ENCODE measurements around the gene SPATA16. TPM values are rescaled to one million over a fixed set of nuclear protein-coding genes. Genes with fewer than 3 reads are reported as not detected.

The SPATA16 gene
- polyA plus RNA-seq, 1 donor from 2014 or later = not detected

DNA sequence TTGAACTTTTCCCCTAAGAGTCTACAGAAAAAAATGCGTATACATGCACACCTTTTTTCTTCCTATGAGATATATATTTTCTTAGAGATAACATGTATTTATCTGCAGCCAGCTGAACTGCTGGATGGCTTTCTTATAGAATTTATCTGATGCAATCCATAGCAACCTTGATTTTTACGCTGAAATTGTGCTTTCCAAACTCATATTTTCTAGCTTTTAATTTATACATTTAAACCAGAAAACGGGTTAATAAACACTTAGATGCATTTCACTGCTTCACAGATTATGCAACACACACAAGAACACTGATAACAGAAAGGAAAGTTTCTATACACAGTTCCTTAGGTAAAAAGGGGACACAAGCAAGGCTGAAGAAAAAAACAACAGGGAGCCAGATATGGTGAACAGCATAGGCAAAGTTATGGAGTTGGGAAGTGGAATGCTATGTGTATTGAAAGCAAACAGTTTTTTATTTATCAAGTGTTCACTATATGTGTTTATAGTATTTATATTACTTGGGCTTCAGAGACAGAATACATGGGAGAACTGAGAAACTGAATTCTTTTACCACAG, 149.5 kb downstream of the SPATA16 start:
- Histone ChIP-seq H3K27me3 (ENCODE audit: insufficient read depth, low read depth, low read length) (no peaks in the 10 kb centered on the region), H3K36me3 (ENCODE audit: insufficient read depth, low read length) (no peaks in the 10 kb centered on the region), H3K9me3 (ENCODE audit: low read length) (no peaks in the 10 kb centered on the region), H3K9me2 (ENCODE audit: insufficient read depth, low read length) (no peaks in the 10 kb centered on the region), H3K27ac (ENCODE audit: low read length) (no peak overlapping the region), H3K4me3 (ENCODE audit: low read length) (no peak overlapping the region), H2AFZ (ENCODE audit: low read depth, low read length) (no peak overlapping the region), H3F3A (ENCODE audit: insufficient read depth, low read length, poor library complexity, severe bottlenecking) (no peaks in the 10 kb centered on the region), H4K20me1 (ENCODE audit: insufficient read depth) (no peaks in the 10 kb centered on the region), H3K9ac (ENCODE audit: low read length) (no peak overlapping the region), H3K79me2 (replicated peaks; ENCODE audit: insufficient read depth, low read length) (no peaks in the 10 kb centered on the region), H3K4me2 (ENCODE audit: low read length) (no peak overlapping the region)
- TF ChIP-seq, protein P1, sequence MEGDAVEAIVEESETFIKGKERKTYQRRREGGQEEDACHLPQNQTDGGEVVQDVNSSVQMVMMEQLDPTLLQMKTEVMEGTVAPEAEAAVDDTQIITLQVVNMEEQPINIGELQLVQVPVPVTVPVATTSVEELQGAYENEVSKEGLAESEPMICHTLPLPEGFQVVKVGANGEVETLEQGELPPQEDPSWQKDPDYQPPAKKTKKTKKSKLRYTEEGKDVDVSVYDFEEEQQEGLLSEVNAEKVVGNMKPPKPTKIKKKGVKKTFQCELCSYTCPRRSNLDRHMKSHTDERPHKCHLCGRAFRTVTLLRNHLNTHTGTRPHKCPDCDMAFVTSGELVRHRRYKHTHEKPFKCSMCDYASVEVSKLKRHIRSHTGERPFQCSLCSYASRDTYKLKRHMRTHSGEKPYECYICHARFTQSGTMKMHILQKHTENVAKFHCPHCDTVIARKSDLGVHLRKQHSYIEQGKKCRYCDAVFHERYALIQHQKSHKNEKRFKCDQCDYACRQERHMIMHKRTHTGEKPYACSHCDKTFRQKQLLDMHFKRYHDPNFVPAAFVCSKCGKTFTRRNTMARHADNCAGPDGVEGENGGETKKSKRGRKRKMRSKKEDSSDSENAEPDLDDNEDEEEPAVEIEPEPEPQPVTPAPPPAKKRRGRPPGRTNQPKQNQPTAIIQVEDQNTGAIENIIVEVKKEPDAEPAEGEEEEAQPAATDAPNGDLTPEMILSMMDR (IDR thresholded peaks at IDR 0.05; ENCODE audit: poor library complexity, severe bottlenecking) = no peak
- TF ChIP-seq MXI1 (conservative IDR thresholded peaks at IDR 0.05; ENCODE audit: poor library complexity, severe bottlenecking) (no peak), SMC3 (conservative IDR thresholded peaks at IDR 0.05; ENCODE audit: poor library complexity) (no peak)

DNA sequence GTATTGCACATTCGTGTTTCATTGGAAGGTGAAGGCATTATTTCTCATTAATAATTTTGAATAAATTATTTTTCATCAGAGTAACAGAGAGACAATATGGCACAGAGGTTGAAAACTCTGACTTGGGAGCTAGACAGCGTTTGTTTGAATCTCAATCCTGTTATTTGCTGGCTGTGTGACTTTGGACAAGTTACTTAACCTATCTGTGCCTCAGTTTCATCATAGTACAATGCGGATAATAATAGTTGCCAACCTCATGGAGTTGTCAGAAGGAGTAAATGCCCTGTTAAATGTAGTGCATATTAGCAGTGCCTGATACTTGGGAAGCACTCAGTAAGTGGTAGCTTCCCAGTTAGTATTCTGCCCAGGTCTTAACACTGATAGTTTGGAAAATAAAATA, 151.7 kb downstream of the SPATA16 start:
- H2AFZ ChIP-seq (ENCODE audit: low read depth, low read length) = no peak overlapping the region

DNA sequence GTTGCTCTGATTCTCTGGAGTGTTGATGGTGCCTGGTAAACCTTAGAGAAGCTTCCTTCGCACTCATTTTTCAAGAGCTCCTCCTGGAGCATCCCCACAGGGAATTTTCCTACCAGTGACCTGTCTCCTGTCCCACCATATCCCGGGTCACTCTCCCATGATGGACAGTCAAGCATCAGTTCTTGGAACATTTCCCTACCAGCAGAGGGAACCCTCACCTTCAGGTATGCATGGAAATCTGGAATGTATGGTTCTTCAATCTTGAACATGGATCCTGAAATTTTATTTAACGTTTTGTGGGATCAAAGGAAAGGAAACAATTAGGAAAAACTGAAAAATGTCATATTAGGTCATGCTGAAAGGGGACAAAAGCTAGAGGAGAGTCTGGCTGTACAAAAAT, 153.8 kb downstream of the SPATA16 start:
- Histone ChIP-seq H3K27ac (ENCODE audit: low read length) (no peak overlapping the region), H3K4me3 (ENCODE audit: low read length) (no peak overlapping the region), H3K27me3 (ENCODE audit: insufficient read depth, low read depth, low read length) (no peaks in the 10 kb centered on the region)

More for the DNA sequence above, 151.7 kb downstream of the SPATA16 start:
- H3K27ac ChIP-seq (ENCODE audit: low read length) = no peak overlapping the region
- H4K20me1 ChIP-seq (ENCODE audit: insufficient read depth) = no peaks in the 10 kb centered on the region
- H3K4me2 ChIP-seq (ENCODE audit: low read length) = no peak overlapping the region
- H3K9ac ChIP-seq (ENCODE audit: low read length) = no peak overlapping the region
- H3K9me3 ChIP-seq (ENCODE audit: low read length) = no peaks in the 10 kb centered on the region
- no peaks in the 10 kb centered on the region for H3K9me2 ChIP-seq (ENCODE audit: insufficient read depth, low read length)
- no peaks in the 10 kb centered on the region for H3K27me3 ChIP-seq (ENCODE audit: insufficient read depth, low read depth, low read length)
- no peaks in the 10 kb centered on the region for H3F3A ChIP-seq (ENCODE audit: insufficient read depth, low read length, poor library complexity, severe bottlenecking)
- no peak overlapping the region for H3K4me3 ChIP-seq (ENCODE audit: low read length)
- no peak for TF ChIP-seq MXI1 (conservative IDR thresholded peaks at IDR 0.05; ENCODE audit: poor library complexity, severe bottlenecking)
- no peaks in the 10 kb centered on the region for H3K79me2 ChIP-seq (replicated peaks; ENCODE audit: insufficient read depth, low read length)
- no peaks in the 10 kb centered on the region for H3K36me3 ChIP-seq (ENCODE audit: insufficient read depth, low read length)

More for the DNA sequence above, 153.8 kb downstream of the SPATA16 start:
- Histone ChIP-seq H3K9me3 (ENCODE audit: low read length) (no peaks in the 10 kb centered on the region), H3K9ac (ENCODE audit: low read length) (no peak overlapping the region), H2AFZ (ENCODE audit: low read depth, low read length) (no peak overlapping the region), H3K9me2 (ENCODE audit: insufficient read depth, low read length) (no peaks in the 10 kb centered on the region), H4K20me1 (ENCODE audit: insufficient read depth) (no peaks in the 10 kb centered on the region), H3K4me2 (ENCODE audit: low read length) (no peak overlapping the region), H3F3A (ENCODE audit: insufficient read depth, low read length, poor library complexity, severe bottlenecking) (no peaks in the 10 kb centered on the region), H3K79me2 (replicated peaks; ENCODE audit: insufficient read depth, low read length) (no peaks in the 10 kb centered on the region), H3K36me3 (ENCODE audit: insufficient read depth, low read length) (no peaks in the 10 kb centered on the region)
- TF ChIP-seq POLR2AphosphoS5 (IDR thresholded peaks at IDR 0.05) = no peak
- TF ChIP-seq EP300 (conservative IDR thresholded peaks at IDR 0.05; ENCODE audit: poor library complexity, severe bottlenecking) = no peak
- no peak for TF ChIP-seq SMC3 (conservative IDR thresholded peaks at IDR 0.05; ENCODE audit: poor library complexity)
- TF ChIP-seq, protein P1 (IDR thresholded peaks at IDR 0.05; ENCODE audit: poor library complexity, severe bottlenecking) = no peak
- TF ChIP-seq, protein P2, sequence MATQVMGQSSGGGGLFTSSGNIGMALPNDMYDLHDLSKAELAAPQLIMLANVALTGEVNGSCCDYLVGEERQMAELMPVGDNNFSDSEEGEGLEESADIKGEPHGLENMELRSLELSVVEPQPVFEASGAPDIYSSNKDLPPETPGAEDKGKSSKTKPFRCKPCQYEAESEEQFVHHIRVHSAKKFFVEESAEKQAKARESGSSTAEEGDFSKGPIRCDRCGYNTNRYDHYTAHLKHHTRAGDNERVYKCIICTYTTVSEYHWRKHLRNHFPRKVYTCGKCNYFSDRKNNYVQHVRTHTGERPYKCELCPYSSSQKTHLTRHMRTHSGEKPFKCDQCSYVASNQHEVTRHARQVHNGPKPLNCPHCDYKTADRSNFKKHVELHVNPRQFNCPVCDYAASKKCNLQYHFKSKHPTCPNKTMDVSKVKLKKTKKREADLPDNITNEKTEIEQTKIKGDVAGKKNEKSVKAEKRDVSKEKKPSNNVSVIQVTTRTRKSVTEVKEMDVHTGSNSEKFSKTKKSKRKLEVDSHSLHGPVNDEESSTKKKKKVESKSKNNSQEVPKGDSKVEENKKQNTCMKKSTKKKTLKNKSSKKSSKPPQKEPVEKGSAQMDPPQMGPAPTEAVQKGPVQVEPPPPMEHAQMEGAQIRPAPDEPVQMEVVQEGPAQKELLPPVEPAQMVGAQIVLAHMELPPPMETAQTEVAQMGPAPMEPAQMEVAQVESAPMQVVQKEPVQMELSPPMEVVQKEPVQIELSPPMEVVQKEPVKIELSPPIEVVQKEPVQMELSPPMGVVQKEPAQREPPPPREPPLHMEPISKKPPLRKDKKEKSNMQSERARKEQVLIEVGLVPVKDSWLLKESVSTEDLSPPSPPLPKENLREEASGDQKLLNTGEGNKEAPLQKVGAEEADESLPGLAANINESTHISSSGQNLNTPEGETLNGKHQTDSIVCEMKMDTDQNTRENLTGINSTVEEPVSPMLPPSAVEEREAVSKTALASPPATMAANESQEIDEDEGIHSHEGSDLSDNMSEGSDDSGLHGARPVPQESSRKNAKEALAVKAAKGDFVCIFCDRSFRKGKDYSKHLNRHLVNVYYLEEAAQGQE (IDR thresholded peaks at IDR 0.05; ENCODE audit: borderline replicate concordance) = no peak
- TF ChIP-seq MXI1 (conservative IDR thresholded peaks at IDR 0.05; ENCODE audit: poor library complexity, severe bottlenecking) = no peak
- no peak for TF ChIP-seq TAF1 (IDR thresholded peaks at IDR 0.05; ENCODE audit: low read depth)
- no peak for TF ChIP-seq EZH2 (IDR thresholded peaks at IDR 0.05; ENCODE audit: borderline replicate concordance, insufficient read depth, low read length, poor library complexity, severe bottlenecking)
- no peak for TF ChIP-seq RAD21 (conservative IDR thresholded peaks at IDR 0.05)

Measured in neural cell (in vitro differentiated cells).